Umbilical cord (tissue), 2 donors: ENCODE data around the gene IQGAP1. TPM values are rescaled to one million over a fixed set of nuclear protein-coding genes. Genes with fewer than 3 reads are reported as not detected.
"Not testable (repeated sequence)": the region's sequence is repeated elsewhere in the genome, so short reads cannot be mapped to it uniquely, and the experiment has no call there.

Experiments
- DNase-seq: peaks from one replicate; pipeline ENCODE4 v3.0.0-alpha.2; 2015; ENCODE audit warnings: low spot score
- total RNA-seq: library from RNA; depleted of rRNA; stranded (reverse); fragments of >200 nt; gene quantifications from one replicate; pipeline ENCODE4 v1.2.3, GENCODE V29; 2014; ENCODE audit warnings: low replicate concordance; ENCODE audit not compliant: insufficient read depth

Gene IQGAP1
- total RNA-seq, 1 donor from 2014 or later, result 247 TPM

GRCh38 chr15:90407871-90408317 is 19.9 kb downstream of the IQGAP1 start:
- DNase-seq, result peak; percentile 52

- no peak for DNase-seq
Measured at GRCh38 chr15:90408657-90409056, 20.6 kb downstream of the IQGAP1 start.

DNA sequence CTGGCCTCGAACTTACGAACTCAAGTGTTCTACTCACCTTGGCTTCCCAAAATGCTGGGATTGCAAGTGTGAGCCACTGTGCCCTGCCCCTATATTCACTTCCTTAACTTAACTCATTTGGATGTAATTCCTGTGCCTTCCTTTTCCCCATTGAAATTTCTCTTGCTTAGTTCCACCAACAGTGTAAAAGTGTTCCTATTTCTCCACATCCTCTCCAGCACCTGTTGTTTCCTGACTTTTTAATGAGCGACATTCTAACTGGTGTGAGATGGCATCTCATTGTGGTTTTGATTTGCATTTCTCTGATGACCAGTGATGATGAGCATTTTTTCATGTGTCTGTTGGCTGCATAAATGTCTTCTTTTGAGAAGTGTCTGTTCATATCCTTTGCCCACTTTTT is 21.5 kb downstream of the IQGAP1 start:
- DNase-seq, result not testable (repeated sequence)

- not testable (repeated sequence) for DNase-seq
Measured at GRCh38 chr15:90410316-90410715, 22.3 kb downstream of the IQGAP1 start.

GRCh38 chr15:90411176-90411575 is 23.1 kb downstream of the IQGAP1 start:
- DNase-seq, result no peak

DNA sequence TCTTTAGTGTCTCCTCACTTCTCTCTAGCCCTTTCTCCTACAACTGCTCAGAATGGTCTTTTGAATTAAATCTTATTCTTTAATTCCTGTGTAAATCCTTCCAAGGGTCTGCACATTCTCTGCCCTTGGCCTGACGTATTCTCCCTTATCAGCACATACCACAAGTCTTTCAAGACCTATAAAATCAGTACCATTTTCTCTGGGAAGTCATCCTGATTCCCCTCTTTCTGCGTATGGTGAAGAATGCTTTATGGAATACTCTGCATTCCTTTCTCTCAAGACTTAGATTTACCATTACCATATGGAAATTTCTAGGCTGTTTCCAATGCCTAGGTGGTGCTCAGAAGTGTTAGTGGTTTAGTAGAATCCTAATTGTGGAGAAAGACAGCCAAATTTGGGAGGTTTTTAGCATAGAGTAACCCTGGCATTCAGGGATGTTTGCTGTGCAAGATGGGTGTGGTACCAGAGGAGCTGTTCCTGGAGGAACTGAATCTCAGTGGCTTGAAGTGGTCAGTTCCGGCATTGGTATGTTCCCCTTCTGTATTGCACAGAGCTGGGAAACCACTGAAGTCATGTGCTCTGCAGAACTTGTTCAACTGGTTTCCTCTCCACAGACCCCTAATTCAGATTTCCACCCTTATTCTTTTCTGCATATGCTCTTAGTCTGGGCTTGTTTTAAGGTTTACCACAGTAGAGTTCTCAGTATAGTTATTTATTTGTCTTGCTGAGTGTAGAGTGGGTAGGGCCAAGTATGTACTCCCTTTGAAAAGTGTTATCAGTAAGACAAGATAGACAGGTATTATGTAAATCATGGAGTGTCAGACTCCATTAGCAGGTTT is 24.5 kb downstream of the IQGAP1 start:
- DNase-seq, result peak; percentile 96

DNA sequence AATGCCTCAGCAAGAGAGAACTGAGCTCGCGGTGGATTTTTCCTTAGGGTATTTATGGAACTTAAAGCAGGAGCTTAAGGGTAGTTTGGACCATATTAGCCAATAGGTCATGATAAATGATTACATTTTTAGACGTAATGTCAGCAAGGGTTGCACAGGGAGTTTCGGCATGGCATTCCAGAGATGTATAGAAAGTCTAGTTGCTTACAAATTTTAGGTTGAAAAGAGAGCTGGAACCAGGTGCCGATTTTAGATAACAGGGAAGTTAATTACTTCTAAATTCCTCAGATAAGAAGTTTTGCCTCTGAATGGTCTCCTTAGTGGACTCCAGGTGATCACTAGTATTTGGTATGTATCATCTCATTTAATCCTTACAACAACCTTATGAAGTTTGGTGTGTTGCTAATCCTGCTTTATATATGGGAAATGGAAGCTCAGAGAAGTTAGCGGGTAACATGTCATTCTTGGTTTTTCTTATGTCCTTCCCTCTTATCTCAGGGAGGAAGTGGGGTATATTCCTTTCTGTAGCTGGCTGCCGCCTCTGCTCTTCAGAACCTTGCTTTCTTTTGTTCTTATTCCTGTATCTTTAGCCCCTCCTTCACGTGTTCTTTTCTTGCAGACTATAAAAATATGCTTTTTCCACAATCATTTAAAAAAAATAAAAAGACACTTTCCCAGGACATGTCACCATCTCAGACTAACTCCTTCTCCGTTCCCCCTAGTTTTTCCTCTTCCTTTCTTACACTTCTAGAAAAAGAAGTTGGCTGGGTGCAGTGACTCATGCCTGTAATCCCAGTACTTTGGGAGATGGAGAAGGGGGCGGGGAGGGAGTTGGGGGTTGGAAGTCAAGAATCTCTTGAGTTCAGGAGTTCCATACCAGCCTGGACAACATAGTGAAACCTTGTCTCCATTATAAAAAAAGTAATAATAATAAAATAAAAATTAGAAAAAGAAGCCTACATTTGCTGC is 25.7 kb downstream of the IQGAP1 start:
- peak; percentile 87 for DNase-seq

DNA sequence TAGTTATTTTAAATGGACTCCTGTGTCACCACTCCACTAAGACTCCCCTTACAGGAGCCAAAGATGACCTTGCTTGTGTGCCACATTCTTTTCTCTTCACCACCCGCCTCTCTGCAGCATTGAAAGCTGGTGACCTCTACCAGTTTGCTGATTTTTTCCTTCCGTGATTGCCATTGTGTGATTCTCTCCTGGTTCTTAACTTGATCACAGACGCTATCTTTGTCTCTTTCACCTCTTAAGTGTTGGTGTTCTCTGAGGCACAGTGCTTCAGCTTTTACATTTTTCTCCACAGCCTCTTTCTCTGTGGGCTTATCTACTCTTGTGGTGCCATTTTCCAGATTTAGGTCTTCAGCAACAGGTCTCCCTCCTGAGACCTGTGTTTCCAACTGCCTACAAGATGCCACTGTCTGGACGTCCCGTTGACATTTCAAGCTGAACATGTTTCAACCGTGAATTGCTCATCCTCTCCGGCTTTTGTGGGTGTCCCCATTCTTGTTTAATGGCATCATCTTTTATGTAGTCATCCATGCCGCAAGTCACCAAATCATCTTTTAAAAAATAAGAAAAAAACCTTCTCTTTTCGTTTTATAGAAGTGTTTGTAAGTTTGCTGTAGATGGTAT is 26.5 kb downstream of the IQGAP1 start:
- peak; percentile 46 for DNase-seq

DNA sequence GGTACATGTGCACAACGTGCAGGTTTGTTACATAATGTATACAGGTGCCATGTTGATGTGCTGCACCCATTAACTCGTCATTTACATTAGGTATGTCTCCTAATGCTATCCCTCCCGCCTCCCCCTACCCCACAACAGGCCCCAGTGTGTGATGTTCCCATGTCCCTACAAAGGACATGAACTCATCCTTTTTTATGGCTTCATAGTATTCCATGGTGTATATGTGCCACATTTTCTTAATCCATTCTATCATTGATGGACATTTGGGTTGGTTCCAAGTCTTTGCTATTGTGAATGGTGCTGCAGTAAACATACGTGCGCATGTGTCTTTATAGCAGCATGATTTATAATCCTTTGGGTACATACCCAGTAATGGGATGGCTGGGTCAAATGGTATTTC is 28.0 kb downstream of the IQGAP1 start:
- DNase-seq, result not testable (repeated sequence)

DNA sequence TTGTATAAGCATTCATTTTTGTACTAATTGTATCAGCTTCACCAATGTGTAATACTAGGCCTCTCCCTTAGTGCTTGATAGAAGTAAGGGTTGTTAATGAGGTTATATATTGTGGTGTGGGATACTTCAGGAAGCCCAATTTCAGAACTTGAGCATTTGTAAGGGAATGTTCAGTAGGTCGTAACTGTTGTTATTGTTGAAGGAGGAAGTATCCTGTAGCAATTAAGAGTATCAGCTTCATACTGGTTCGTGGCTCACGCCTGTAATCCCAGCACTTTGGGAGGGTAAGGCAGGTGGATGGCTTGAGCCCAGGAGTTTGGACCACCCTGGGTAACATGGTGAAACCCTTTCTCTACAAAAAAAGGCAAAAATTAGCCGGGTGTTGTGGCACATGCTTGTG is 30.6 kb downstream of the IQGAP1 start:
- no peak for DNase-seq

DNA sequence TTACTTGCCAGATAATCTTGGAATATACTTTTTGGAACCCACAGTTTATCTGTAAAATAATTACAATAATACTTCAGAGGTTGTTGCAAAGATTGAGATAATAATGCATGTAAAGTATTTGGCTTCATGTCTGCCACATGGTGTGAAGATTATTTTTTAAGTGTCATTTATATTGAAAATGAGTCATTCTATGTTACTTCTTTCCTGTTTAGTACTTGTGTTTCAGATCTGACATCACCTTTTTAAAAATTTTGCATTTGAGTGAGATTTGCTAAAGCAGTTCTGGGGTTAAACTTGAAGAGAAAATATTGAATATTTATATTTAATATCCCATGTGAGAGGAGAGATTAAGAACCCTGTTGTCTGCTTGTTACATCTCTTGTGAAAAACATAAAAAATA is 31.2 kb downstream of the IQGAP1 start:
- DNase-seq, result no peak

DNA sequence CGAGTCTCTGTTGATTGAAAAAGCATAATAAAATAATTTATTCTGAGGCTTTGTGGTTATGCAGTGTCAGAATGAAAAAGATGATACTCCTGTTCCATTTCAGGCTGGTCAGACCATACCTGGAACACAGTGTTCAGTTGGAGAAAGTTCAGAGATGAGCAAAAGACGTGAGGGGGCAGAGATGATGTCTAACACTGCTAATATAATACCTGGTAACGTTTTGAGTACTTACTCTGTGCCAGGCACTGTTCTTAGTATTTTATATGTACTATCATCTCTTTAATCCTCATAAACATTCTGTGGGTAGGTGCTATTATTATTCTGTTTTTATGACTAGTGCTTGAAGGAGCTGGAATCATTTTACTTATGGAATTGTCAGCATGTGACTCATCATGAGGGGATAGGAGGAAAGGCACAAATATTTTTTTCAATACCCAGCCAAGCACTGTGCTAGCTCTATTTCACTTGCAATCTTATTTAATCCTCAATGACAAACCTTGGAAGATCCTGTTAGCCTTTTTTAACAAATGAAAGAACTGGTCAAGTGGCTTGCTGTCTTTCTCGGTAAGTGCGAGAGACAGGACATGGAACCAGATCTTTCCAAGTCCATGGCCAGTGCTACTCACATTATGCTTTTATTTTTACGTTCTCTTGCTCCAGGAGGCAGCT is 31.8 kb downstream of the IQGAP1 start:
- DNase-seq, result peak; percentile 67

DNA sequence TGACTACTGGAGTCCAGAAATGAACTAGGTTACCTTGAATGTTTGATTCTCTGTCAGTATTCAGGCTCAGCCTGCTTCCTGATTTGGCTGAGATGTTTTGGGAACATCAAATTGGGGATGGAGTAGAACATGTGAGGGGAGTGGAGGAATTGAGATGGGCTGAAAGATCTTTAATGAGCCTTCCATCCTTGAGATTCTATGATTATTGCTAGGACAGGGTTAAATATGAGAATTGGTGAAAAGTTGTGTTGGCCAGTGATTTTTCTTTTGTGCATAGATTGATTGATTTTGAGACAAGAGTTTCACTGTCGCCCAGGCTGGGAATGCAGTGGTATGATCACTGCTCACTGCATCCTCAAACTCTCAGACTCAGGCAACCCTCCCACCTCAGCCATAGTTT is 32.4 kb downstream of the IQGAP1 start:
- DNase-seq, result no peak

DNA sequence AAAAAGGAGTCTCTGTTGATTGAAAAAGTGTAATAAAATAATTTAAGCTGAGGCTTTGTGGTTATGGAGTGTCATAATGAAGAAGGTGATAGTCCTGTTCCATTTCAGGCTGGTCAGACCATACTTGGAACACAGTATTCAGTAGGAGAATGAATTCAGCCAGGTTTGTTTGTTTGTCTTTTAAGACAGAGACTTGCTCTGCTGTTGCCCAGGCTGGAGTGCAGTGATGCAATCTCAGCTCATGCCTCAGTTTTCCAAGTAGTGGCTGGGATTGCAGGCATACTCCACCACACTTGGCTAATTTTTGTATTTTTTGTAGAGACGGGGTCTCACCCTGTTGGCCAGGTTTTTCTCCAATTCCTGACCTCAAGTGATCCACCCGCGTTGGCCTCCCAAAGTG is 33.5 kb downstream of the IQGAP1 start:
- DNase-seq, result no peak

- DNase-seq, result no peak
Measured at GRCh38 chr15:90422043-90422442, 34.0 kb downstream of the IQGAP1 start.

DNA sequence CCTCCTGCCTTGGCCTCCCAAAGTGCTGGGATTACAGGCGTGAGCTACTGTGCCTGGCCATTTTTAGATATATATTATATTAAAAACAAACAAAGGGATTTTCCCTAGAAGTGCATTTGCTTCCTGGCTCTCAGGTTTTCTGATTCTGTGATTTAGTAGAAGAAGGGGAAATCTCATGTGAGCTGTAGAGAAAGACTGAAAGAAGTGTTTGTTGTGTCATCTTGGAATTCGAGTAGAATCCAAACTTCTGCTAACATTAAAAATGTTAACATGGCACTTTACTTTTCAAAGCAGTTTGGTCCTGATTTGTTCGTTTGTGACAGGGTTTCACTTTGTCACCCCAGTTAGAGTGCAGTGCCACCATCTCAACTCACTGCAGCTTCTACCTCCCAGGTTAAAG is 34.9 kb downstream of the IQGAP1 start:
- no peak for DNase-seq

DNA sequence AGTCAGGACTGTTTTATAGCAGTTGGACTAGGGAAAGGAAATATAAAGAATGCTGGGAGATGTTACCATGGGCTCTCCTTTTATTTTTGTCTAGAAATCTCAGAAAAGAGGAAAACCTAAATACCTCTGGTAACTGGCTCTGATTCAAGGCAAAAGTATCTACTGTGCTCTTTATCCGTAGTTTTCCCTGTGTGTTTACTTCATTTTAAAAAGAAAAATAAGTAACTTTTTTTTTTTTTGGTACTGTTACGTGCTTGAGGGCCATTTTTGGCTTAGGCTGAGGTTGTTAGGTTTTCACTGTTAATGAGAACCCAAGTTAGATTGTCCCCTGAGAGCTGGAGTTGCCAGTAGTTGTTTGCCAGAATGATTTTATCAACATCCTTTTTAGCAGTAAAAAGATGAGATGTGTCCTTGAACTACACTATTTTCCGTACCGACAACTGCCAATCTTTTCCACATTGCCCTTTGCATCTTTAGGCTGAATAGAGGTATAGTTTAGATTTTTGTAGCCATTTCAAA is 35.8 kb downstream of the IQGAP1 start:
- DNase-seq, result no peak

DNA sequence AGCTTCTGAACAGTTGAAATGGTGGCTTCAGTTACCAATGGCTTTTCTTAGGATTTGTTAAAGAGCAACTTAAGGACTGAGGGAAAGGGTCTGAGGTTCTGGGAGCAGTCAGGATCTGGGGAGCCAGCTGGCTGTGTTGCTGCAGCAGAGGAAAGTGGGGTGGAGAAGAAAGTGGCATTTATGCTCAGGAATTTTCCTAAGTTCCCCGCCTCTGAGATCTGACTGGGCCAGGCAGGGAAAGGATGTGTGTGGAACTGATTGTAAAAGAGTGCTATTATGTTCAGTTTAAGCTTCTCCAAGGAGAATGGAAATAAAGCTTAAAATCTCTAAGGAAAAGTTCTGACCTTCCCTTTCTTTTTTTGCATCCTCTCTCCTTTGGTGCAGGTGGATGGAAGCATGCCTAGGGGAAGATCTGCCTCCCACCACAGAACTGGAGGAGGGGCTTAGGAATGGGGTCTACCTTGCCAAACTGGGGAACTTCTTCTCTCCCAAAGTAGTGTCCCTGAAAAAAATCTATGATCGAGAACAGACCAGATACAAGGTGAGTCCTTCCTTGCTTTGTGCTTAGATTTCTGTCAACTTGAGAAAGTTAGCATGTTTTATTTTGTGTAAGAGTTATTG is 37.8 kb downstream of the IQGAP1 start:
- peak; percentile 76 for DNase-seq

DNA sequence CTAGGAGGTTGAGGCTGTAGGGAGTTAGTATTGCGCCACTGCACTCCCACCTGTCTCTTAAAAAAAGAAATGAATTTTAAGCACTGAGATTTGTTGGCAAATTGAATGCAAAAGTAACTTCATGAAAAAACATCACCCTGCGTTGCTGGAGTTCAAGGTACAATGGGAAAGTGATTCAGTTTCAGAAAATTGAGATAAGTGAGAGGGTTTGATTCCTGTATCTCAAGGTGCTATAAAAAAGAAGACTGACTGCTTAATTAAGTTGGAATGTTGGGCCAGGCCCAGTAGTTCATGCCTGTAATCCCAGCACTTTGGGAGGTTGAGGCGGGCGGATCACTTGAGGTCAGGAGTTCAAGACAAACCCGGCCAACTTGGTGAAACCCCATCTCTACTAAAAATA is 39.1 kb downstream of the IQGAP1 start:
- DNase-seq, result no peak

GRCh38 chr15:90432253-90432652 is 44.2 kb downstream of the IQGAP1 start:
- no peak for DNase-seq
